ENCODE measurements around the gene SUGCT.

Gene SUGCT

GRCh38 chr7:40700653-40701421, 566.0 kb downstream of the SUGCT start:
- DNase-seq: no peak

- DNase-seq: no peak
These were observed 567.2 kb downstream of the SUGCT start for GRCh38 chr7:40701836-40702551.

DNA sequence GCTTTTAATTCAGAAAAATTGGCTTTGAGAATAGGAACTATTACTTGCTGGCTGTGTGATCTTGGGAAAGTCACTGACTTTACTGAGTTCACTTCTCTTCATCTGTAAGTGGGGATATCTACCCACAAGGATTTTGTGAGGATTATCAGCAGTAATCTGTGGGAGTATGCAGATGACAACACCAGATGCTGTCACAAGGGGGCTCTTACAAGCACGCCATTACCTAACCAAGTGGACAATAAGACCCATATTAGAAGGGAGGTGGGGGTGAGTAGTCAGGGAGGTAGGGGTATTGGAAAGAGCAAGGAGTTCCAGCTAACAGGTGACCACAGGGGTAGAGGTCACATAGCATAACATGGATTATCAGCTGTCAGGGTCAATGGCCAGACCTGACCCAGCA, 569.4 kb downstream of the SUGCT start:
- DNase-seq: no peak

DNA sequence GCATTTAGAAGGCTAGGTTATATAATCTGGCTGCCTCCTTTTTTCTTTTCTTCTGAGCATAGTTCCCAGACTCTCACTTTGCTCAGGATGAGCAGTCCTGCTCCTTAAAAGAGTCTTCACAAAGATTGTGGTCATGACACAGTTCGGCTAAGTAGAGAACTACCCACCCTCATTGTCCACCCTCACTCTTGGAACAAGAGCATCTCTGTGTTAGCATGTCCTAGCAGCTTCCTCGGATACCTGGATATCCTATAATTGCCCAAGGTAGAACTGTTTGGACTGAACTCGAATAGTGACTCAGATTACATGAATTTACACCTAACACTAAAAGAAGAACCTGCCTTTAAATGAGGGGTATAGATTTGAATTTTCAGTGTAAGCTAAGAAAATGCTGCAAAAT, 572.0 kb downstream of the SUGCT start:
- no peak for DNase-seq

DNA sequence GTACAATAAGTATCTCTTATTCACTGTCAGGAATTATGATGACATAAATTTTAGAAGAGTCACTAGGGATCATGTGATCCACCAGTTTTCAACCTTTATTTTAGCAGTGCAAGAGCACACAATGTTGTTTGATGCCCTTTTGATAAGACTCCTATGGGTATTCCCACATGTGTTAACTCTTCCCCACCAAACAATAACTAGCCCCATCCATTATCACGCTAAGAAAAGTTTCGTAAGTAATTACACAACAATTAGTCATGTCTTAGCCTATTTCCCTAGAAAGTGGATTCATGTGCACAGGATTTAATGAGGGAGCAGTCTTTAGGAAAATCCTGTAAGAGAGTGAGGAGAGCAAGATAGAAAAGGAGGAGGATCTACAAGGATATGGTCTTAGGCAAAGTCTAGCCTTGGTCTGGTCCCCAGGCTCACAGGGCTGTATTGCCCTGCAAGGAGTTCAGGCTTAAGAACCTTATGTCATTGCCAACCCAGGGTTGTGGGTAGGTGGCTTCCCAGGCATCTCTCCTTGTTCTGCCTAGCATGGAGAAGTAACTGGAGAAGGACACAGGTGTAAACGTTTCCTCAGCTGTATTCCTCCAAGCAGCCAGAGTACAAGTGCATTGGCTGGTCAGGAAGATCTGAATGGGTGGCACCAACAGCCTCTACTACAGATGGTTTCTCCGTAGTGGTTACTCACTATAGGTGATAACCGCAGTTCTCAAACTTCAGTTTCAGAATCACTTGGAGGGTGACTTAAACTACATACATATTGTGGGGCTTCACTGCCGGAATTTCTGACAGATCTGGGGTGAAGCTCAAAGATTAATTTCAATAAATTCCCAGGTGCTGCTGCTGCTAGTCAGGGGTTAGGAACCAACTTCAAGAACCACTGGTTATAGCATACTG, 574.5 kb downstream of the SUGCT start:
- DNase-seq: no peak

DNA sequence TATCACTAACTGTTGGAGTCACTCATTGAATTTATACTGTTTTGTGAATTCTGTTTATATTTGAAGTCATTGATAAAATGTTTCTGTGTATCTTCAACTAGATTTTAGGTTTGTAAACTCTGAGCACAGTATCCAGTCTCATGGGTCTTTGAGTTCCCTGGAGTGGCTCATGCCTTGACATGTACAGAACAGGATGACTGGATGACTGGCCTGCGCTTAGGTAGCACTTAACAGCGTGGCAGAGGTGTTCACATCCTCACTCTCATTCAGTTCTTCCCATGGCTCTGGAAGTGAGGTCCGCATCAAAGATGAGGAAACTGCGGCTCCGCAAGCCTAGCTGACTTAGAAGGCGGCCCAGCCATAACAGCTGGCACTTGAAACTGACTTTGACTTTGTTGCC, 576.9 kb downstream of the SUGCT start:
- DNase-seq: no peak

- DNase-seq: no peak
These were observed 579.7 kb downstream of the SUGCT start for GRCh38 chr7:40714363-40715052.

DNA sequence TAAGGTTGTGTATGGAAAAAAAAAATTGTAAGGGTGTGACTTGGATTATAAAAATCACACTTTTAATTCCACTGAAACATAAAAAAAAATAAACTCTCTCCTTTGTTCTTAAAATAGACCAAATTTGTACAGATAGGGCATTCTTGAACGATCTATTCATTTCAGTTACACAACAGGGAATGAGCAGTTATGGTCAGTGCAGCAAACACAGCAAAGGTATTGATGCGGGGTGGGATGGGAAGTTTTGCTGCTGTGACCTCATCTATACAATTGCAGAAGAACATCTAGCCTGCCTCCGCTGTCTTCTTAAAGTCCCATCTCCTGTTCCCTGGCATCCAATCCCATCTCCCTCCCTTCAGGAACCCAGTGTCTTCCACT, 580.2 kb downstream of the SUGCT start:
- DNase-seq: no peak

- no peak for DNase-seq
These were observed 581.2 kb downstream of the SUGCT start for GRCh38 chr7:40716052-40716451.

DNA sequence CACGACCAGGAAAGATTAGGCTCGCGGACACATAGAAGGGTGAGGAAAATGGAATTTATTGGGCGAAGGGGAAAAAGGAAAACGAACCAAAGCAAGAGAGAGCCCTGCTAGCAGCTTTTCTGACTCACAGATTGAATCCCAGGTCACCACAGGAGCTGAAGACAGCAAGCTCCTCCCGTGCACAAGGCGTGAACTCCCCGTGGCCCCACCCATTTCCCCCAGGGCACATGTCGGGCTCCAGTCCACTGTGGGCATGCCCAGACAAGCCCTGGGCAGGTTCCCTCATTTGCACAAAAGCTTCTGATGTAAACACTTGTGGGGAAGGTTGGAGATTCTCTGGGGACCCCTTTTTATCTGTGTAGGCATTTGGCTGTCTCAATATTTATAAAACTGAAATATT, 582.4 kb downstream of the SUGCT start:
- no peak for DNase-seq

- DNase-seq: no peak
These were observed 585.6 kb downstream of the SUGCT start for GRCh38 chr7:40720416-40720815.

GRCh38 chr7:40721342-40721949, 586.6 kb downstream of the SUGCT start:
- DNase-seq: no peak

DNA sequence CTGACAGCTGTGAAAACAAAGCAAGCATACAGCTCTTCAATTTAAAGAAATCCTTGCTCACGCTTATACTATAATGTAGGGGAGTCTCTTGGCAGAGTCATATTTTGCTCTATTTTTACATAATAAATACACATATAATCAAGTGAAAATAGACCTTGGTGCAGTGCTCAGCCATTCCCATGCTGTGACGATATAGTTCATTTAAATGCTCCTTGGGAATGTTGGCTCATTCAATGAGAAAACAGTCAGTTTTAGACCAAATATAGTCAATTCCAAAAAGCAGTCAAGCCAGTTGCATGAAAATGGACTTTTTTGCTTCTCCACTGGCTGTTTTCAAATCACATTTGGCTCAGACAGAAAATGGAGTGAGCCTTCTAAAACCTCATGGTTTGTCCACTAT, 587.4 kb downstream of the SUGCT start:
- no peak for DNase-seq

DNA sequence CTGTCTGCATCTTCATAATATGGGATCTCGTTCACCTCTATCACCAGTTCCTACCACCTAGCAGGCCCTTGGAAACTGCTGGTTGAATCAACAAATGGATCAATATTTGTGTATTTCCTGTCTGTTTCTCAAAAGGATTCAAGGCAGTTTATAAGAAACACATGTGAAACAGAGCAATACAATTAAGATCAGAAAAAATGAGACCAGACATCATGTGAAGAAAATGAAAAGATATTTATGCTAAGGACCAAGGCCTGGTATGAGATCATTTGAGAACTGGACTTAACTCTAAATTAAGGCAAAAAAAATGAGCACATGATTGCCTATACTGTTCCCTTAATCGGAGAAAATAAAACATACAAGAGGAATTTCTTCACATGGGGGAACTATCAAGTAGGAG, 589.0 kb downstream of the SUGCT start:
- DNase-seq: no peak

DNA sequence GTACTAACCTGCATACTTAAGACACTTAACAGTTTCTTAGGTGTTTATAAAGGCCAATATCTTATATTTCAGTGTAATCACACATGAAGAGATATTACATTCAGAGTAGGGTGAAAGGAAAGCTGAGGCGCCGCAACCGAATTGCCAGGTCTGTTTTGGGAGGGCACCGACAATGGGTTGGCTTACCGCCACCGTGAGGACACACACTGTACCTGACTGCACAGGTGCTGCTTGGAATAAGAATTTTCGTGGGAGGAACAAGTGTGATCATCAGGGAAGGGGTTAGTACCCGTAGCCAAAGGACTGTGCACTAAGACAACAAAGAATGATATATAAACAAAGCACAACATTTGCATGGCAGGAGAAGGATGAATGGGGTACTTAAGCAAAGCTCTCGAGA, 591.8 kb downstream of the SUGCT start:
- no peak for DNase-seq

GRCh38 chr7:40733114-40733513, 598.3 kb downstream of the SUGCT start:
- no peak for DNase-seq

GRCh38 chr7:40733578-40733977, 598.8 kb downstream of the SUGCT start:
- no peak for DNase-seq

DNA sequence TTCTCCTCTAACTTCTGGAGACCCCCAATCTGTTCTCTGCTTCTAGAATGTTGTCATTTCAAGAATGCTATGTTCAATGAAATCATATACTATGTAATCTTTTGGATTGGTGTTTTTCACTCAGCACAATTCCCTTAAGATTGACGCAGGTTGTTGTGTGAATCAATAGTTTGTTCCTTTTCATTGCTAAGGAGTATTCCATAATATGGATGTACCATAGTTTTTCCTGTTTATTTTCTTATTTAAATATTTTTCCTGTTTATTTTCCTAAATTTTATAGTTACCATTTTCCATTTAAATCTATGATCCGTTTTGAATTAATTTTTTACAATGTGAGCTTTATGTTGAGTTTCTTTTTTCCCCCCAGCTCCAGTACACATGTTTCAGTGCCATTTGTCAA, 604.5 kb downstream of the SUGCT start:
- no peak for DNase-seq

- no peak for DNase-seq
These were observed 607.5 kb downstream of the SUGCT start for GRCh38 chr7:40742270-40742669.

DNA sequence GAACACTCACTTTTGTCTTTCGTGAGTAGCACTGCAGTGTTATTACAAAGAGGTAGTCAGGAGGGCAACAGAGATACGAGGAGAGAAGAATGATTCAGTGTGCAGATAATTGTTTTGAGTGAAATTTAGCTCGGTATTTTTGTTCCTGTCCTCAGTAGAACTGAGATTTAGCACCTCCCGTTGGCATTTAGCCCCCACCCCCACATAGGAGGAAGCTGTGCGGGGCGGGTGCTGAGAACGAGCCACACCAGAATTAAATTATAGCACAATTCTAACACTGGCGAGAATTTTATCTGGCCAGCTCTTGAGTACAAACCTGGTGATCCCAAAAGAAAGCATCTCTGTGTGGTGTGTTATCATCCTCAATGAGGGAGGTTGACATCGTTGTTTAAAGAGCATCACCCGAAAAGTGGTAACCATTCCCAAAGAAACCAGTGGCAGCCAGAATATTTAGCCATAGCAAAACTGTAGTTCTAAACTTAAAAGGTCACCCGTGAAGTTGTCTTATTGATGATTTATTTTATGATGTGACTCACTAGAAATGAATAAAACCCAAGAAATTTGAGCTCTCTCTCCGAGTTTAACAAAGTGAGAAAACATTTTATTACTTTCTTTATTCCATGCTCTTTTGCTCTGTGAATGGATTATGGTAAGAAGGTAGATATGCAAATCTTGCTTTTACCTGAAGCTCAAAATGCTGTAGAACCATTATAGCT, 612.2 kb downstream of the SUGCT start:
- DNase-seq: no peak

GRCh38 chr7:40747856-40748255, 613.1 kb downstream of the SUGCT start:
- no peak for DNase-seq

- DNase-seq: no peak
These were observed 615.1 kb downstream of the SUGCT start for GRCh38 chr7:40749877-40750276.
